ENCODE measurements around the gene F8.
"Not testable (repeated sequence)": the region's sequence is repeated elsewhere in the genome, so short reads cannot be mapped to it uniquely, and the experiment has no call there.

DNA sequence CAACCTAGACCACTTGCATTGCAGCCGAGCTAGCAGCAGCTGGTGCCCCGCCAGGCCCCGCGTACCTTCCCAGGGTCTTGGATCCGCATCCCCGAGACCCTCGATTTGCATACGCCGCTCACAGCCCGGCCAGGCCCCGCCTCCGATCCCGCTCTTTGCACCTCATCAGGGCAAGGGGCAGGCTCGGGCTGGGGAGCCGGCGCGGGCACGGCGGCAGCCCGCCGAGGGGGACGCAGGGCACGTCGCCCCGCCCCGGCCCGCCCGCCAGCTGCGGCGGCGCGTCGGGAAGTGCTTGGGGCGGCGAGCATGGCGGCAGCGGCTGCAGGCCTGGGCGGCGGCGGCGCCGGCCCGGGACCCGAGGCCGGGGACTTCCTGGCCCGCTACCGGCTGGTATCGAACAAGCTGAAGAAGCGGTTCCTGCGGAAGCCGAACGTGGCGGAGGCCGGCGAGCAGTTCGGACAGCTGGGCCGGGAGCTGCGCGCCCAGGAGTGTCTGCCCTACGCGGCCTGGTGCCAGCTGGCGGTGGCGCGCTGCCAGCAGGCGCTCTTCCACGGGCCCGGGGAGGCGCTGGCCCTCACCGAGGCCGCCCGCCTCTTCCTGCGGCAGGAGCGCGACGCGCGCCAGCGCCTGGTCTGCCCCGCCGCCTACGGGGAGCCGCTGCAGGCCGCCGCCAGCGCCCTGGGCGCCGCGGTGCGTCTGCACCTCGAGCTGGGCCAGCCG, 136.3 kb downstream of the F8 start, which contains the start of gene F8A1:
- TF ChIP-seq, protein P1, sequence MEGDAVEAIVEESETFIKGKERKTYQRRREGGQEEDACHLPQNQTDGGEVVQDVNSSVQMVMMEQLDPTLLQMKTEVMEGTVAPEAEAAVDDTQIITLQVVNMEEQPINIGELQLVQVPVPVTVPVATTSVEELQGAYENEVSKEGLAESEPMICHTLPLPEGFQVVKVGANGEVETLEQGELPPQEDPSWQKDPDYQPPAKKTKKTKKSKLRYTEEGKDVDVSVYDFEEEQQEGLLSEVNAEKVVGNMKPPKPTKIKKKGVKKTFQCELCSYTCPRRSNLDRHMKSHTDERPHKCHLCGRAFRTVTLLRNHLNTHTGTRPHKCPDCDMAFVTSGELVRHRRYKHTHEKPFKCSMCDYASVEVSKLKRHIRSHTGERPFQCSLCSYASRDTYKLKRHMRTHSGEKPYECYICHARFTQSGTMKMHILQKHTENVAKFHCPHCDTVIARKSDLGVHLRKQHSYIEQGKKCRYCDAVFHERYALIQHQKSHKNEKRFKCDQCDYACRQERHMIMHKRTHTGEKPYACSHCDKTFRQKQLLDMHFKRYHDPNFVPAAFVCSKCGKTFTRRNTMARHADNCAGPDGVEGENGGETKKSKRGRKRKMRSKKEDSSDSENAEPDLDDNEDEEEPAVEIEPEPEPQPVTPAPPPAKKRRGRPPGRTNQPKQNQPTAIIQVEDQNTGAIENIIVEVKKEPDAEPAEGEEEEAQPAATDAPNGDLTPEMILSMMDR (conservative IDR thresholded peaks at IDR 0.05) = not testable (repeated sequence)
- TF ChIP-seq EZH2 (IDR thresholded peaks at IDR 0.05; ENCODE audit: low read depth) = not testable (repeated sequence)
